Neural progenitor cell (in vitro differentiated cells): ENCODE measurements around the gene FHOD3. TPM values are rescaled to one million over a fixed set of nuclear protein-coding genes. Genes with fewer than 3 reads are reported as not detected.

Experiments
- DNase-seq: peaks from one replicate; pipeline ENCODE4 v3.0.0-alpha.2; 2016; ENCODE audit warnings: low spot score
- H2AFZ ChIP-seq: fragments of 200-600 bp; sonication (generic); replicated peaks from 2 replicates; pipeline ENCODE4 v1.6.1; 2016; ENCODE audit warnings: antibody characterized with exemption
- H3F3A ChIP-seq: fragments of 200-600 bp; sonication (generic); 2 replicates; pipeline ENCODE4 v1.6.1; 2016; ENCODE audit warnings: antibody characterized with exemption, low read depth
- H3K27ac ChIP-seq: fragments of 200-600 bp; sonication (generic); 2 replicates; pipeline ENCODE4 v1.5.1; 2016; ENCODE audit warnings: mild to moderate bottlenecking
- H3K27me3 ChIP-seq: fragments of 200-600 bp; sonication (generic); 2 replicates; pipeline ENCODE4 v1.6.1; 2016; ENCODE audit warnings: mild to moderate bottlenecking, moderate library complexity
- H3K36me3 ChIP-seq: fragments of 200-600 bp; sonication (generic); 2 replicates; pipeline ENCODE4 v1.5.1; 2016
- H3K4me1 ChIP-seq: fragments of 200-600 bp; sonication (generic); 2 replicates; pipeline ENCODE4 v1.6.1; 2016; ENCODE audit warnings: mixed run types
- H3K4me2 ChIP-seq: fragments of 200-600 bp; sonication (generic); 2 replicates; pipeline ENCODE4 v1.6.1; 2016
- H3K4me3 ChIP-seq: fragments of 200-600 bp; sonication (generic); 2 replicates; pipeline ENCODE4 v1.5.1; 2016
- H3K79me2 ChIP-seq: fragments of 200-600 bp; sonication (generic); 2 replicates; pipeline ENCODE4 v1.6.1; 2016; ENCODE audit warnings: low read depth
- H3K9ac ChIP-seq: fragments of 200-600 bp; sonication (generic); 2 replicates; pipeline ENCODE4 v1.6.1; 2016
- H3K9me3 ChIP-seq: fragments of 200-600 bp; sonication (generic); 2 replicates; pipeline ENCODE4 v1.5.1; 2016; ENCODE audit warnings: low read depth
- H4K20me1 ChIP-seq: fragments of 200-600 bp; sonication (generic); 2 replicates; pipeline ENCODE4 v1.6.1; 2016; ENCODE audit warnings: low read depth
- H3K27ac Mint-ChIP-seq: 3 replicates; pipeline ENCODE4 v1.8.0; 2021; ENCODE audit warnings: mixed read lengths
- H3K27me3 Mint-ChIP-seq: 2 replicates; pipeline ENCODE4 v1.8.0; 2022; ENCODE audit warnings: low read depth, mild to moderate bottlenecking, inconsistent platforms, moderate library complexity, mixed read lengths; ENCODE audit not compliant: insufficient read depth
- H3K36me3 Mint-ChIP-seq: 3 replicates; pipeline ENCODE4 v1.8.0; 2021; ENCODE audit warnings: mixed read lengths
- H3K4me1 Mint-ChIP-seq: 3 replicates; pipeline ENCODE4 v1.8.0; 2021; ENCODE audit warnings: mixed read lengths
- H3K4me3 Mint-ChIP-seq: 3 replicates; pipeline ENCODE4 v1.8.0; 2021; ENCODE audit warnings: mild to moderate bottlenecking, moderate library complexity, mixed read lengths
- H3K9me3 Mint-ChIP-seq: 3 replicates; pipeline ENCODE4 v1.8.0; 2020; ENCODE audit warnings: mixed read lengths
- EZH2 ChIP-seq: fragments of 200-600 bp; sonication (generic); IDR thresholded peaks from 2 replicates; pipeline ENCODE4 v1.6.1; 2017; ENCODE audit warnings: antibody characterized with exemption, mild to moderate bottlenecking, moderate library complexity
- EZH2phosphoT487 ChIP-seq: fragments of 200-600 bp; sonication (generic); IDR thresholded peaks from 2 replicates; pipeline ENCODE4 v1.6.1; 2017; ENCODE audit warnings: antibody characterized with exemption
- total RNA-seq: library from RNA; depleted of rRNA; stranded (reverse); fragments of >200 nt; gene quantifications from 2 replicates; pipeline ENCODE4 v1.2.3, GENCODE V29; 2015; ENCODE audit warnings: low replicate concordance
- TF ChIP-seq, protein P1 (sequence below): fragments of 200-600 bp; sonication (generic); IDR thresholded peaks from 2 replicates; pipeline ENCODE4 v1.5.1; 2017; ENCODE audit warnings: antibody characterized with exemption, mild to moderate bottlenecking

FHOD3 gene
- total RNA-seq, 1 donor from 2014 or later: 69.7 TPM

DNA sequence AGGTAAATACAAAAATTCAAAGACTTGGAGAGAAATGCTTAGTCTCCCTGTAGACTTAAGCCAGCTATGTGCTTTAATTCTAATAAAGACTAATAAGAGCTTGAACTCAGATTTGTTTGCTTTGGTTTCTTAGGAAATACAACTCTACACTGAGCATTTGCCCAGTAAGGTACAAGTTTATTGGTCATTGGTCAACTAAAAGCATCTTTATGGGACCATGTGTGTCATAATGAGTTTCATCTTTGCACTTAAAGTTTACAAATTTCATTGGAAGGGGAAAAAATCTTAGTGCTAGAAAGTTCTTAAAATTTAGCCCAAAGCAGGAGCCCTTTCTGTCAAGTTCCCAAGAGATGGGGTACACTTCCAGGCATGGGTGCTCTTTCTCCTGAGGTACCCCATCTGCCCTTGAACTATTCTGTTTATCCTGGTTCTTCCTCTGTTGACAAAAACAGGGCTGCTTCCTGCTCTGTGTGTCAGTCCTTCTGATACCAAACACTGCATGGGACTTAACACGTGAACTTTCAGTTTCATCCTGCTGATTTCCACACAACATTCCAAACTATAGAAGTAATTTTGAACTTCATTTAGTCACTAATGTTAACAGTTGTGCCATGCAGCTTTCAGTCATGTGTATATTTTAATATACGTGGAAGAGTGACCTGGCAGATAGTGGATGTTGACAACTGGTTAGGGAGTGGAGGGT, 331.1 kb downstream of the FHOD3 start:
- no peak overlapping the region for H3K9ac ChIP-seq
- H3K36me3 ChIP-seq: no peaks in the 10 kb centered on the region
- Mint-ChIP-seq H3K9me3 (no peaks in the 10 kb centered on the region), H3K4me1 (no peaks in the 10 kb centered on the region), H3K27ac (no peak overlapping the region), H3K36me3 (peaks cover 41% of the 10 kb centered on the region), H3K27me3 (peaks cover 6% of the 10 kb centered on the region), H3K4me3 (no peak overlapping the region)
- H3K4me2 ChIP-seq: no peak overlapping the region
- no peaks in the 10 kb centered on the region for H4K20me1 ChIP-seq
- H3K4me1 ChIP-seq: peaks cover 2% of the 10 kb centered on the region
- H3K27me3 ChIP-seq: no peaks in the 10 kb centered on the region
- H2AFZ ChIP-seq: no peak overlapping the region
- H3K79me2 ChIP-seq: no peaks in the 10 kb centered on the region
- TF ChIP-seq, protein P1, sequence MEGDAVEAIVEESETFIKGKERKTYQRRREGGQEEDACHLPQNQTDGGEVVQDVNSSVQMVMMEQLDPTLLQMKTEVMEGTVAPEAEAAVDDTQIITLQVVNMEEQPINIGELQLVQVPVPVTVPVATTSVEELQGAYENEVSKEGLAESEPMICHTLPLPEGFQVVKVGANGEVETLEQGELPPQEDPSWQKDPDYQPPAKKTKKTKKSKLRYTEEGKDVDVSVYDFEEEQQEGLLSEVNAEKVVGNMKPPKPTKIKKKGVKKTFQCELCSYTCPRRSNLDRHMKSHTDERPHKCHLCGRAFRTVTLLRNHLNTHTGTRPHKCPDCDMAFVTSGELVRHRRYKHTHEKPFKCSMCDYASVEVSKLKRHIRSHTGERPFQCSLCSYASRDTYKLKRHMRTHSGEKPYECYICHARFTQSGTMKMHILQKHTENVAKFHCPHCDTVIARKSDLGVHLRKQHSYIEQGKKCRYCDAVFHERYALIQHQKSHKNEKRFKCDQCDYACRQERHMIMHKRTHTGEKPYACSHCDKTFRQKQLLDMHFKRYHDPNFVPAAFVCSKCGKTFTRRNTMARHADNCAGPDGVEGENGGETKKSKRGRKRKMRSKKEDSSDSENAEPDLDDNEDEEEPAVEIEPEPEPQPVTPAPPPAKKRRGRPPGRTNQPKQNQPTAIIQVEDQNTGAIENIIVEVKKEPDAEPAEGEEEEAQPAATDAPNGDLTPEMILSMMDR: no peak
- TF ChIP-seq EZH2: no peak
- no peak for DNase-seq
- H3F3A ChIP-seq: no peaks in the 10 kb centered on the region
- H3K27ac ChIP-seq: no peak overlapping the region
- no peaks in the 10 kb centered on the region for H3K9me3 ChIP-seq
- no peak overlapping the region for H3K4me3 ChIP-seq

DNA sequence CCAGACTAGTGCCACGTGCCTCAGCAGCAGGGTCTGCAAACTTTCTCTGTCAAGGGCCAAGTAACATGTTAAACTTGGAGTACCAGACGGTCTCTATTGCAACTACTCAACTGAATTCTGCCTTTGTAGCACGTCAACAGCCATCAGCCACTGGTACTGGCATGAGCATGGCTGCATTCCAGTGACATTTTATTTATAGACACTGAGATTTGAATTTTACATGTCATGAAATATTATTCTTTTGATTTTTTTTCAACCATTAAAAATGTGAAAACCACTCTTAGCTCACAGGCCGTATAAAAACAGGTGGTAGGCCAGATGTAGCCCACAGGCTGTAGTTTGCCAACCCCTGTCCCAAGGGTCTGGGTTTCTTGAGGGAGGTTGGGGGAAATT, 331.6 kb downstream of the FHOD3 start:
- H3K9me3 Mint-ChIP-seq: no peaks in the 10 kb centered on the region
- H3K36me3 Mint-ChIP-seq: peaks cover 40% of the 10 kb centered on the region
- no peak overlapping the region for H3K27ac ChIP-seq
- no peaks in the 10 kb centered on the region for H4K20me1 ChIP-seq
- H3K27ac Mint-ChIP-seq: no peak overlapping the region
- H3K79me2 ChIP-seq: no peaks in the 10 kb centered on the region
- no peak overlapping the region for H3K4me3 ChIP-seq
- peaks cover 6% of the 10 kb centered on the region for H3K27me3 Mint-ChIP-seq
- H3K4me3 Mint-ChIP-seq: no peak overlapping the region
- no peak overlapping the region for H3K4me2 ChIP-seq
- no peaks in the 10 kb centered on the region for H3K36me3 ChIP-seq
- peaks cover 3% of the 10 kb centered on the region for H3K4me1 Mint-ChIP-seq
- DNase-seq: no peak
- H3K9ac ChIP-seq: no peak overlapping the region
- H2AFZ ChIP-seq: no peak overlapping the region
- no peaks in the 10 kb centered on the region for H3K27me3 ChIP-seq
- H3K9me3 ChIP-seq: no peaks in the 10 kb centered on the region
- no peaks in the 10 kb centered on the region for H3F3A ChIP-seq
- peaks cover 7% of the 10 kb centered on the region for H3K4me1 ChIP-seq
- TF ChIP-seq EZH2: no peak
- TF ChIP-seq, protein P1: no peak
- TF ChIP-seq EZH2phosphoT487: no peak

DNA sequence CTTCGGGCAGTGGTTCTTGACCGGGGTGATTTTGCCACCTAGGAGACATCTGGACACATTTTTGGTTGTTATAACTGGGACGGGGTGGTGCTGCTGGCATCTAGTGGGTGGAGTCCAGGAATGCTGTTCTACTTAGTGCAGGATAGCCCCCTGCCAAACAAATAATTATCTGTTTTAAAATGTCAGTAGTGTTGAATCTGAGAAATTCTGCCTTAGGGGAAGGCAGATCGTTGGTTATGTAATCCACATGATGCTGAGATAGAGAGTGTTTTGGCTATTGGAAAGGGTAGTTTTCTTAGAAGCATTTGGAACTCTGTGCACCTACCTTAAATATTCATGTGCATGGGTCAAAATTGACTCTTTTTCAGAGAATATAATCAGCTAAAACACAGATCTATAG, 332.3 kb downstream of the FHOD3 start:
- peaks cover 10% of the 10 kb centered on the region for H3K4me1 Mint-ChIP-seq
- peaks cover 6% of the 10 kb centered on the region for H3K27me3 Mint-ChIP-seq
- H3K36me3 Mint-ChIP-seq: peaks cover 38% of the 10 kb centered on the region
- no peak overlapping the region for H2AFZ ChIP-seq
- no peaks in the 10 kb centered on the region for H4K20me1 ChIP-seq
- no peak for TF ChIP-seq EZH2
- TF ChIP-seq, protein P1: no peak
- TF ChIP-seq EZH2phosphoT487: no peak
- H3K27ac Mint-ChIP-seq: no peak overlapping the region
- H3K79me2 ChIP-seq: no peaks in the 10 kb centered on the region
- no peak for DNase-seq
- no peak overlapping the region for H3K27ac ChIP-seq
- H3K9me3 Mint-ChIP-seq: no peaks in the 10 kb centered on the region
- no peaks in the 10 kb centered on the region for H3K9me3 ChIP-seq
- no peak overlapping the region for H3K4me2 ChIP-seq
- H3K36me3 ChIP-seq: no peaks in the 10 kb centered on the region
- H3K4me3 Mint-ChIP-seq: no peak overlapping the region
- no peak overlapping the region for H3K4me3 ChIP-seq
- peaks cover 9% of the 10 kb centered on the region for H3K4me1 ChIP-seq
- H3F3A ChIP-seq: no peaks in the 10 kb centered on the region
- no peaks in the 10 kb centered on the region for H3K27me3 ChIP-seq
- H3K9ac ChIP-seq: no peak overlapping the region
